ENCODE results near the gene NUP85.
"Not testable (repeated sequence)": the region's sequence is repeated elsewhere in the genome, so short reads cannot be mapped to it uniquely, and the experiment has no call there.

NUP85 gene

DNA sequence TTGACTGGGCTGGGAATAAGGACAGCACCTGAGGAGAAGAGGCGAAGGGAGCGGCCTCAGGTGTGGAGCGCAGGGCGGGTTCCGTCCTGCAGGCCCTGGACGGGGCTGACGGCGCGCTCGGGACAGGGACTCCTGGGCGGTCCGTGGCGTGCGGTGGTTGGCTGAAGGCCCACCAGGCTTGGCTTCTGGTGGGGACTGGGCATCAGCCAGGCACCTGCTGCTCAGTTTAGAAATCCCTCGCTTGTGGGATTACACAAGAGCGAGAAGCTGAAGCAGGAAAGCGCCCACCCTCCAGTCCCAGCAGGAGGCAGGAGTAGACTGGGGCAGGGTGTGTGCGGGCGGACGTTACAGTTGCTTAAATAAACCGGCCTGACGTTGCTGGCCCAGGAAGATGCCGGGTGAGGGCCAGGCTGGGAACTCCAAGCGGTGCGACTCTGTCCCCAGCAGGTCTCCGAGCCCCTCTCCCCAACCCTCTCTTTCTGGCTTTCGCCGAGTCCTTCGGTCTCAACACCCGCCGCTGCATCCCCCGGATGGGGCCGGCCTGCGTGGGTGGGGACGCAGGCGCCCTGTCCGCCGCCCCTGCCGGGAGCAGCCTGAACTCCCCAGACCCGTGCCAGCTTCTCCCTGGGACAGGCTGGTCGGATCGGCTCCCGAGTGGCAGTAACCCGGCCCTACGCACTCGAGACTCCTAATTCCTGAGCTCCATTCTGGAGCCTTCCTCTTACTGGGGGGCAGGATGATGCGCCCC lies 64.9 kb downstream of the NUP85 start:
- DNase-seq = peak; percentile 69

DNA sequence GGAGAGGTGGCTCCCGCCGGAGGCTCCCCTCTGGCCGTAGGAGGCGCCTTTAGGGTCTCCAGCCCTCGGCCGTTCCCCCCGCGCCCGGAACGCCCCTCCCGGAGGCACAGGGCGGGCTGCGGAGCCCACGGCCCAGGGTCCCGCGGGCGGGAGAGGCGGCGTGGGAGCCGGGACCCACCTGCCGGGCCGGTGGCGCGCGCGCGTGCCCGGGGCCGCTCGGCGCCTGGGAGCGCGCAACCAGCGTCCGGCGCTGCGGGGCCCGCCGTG lies 65.4 kb downstream of the NUP85 start, which contains the start of gene MIF4GD:
Gene MIF4GD, minus strand, starts transcription at position 266 of the 267 bp plus-strand sequence. CDS start 1,036 bp downstream, outside the sequence.
- no peak for DNase-seq

- peak; percentile 91 for DNase-seq
Measured at GRCh38 chr17:75271233-75271954, 65.9 kb downstream of the NUP85 start.

GRCh38 chr17:75271955-75272847 lies 66.7 kb downstream of the NUP85 start:
- peak; percentile 39 for DNase-seq

GRCh38 chr17:75272848-75273184 lies 67.3 kb downstream of the NUP85 start:
- DNase-seq = no peak

- DNase-seq = no peak
Measured at GRCh38 chr17:75273977-75274708, 68.7 kb downstream of the NUP85 start.

- no peak for DNase-seq
Measured at GRCh38 chr17:75277664-75278071, 72.2 kb downstream of the NUP85 start.

DNA sequence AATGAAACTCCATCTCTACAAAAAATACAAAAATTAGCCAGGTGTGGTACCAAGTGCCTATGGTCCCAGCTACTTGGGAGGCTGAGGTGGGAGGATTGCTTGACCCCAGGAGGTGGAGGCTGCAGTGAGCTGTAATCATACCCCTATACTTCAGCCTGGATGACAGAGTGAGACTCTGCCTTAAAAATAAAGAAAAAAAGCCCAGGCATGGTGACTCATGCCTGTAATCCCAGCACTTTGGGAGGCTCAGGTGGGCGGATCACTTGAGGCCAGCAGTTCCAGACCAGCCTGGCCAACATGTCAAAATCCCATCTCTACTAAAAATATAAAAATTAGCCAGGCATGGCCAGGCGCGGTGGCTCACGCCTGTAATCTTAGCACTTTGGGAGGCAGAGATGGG lies 74.7 kb downstream of the NUP85 start:
- DNase-seq = not testable (repeated sequence)

GRCh38 chr17:75285123-75285522 lies 79.6 kb downstream of the NUP85 start:
- DNase-seq = no peak

Measured in activated CD4-positive, alpha-beta T cell treated with anti-CD3 and anti-CD28 coated beads for 48 hours (primary cell).